Renal cortical epithelial cell (primary cell): Measurements from ENCODE around the gene IER5. TPM values are rescaled to one million over a fixed set of nuclear protein-coding genes. Genes with fewer than 3 reads are reported as not detected.

Experiments used
- DNase-seq: peaks from one replicate; pipeline ENCODE4 v3.0.0-alpha.2; 2011; ENCODE audit warnings: low read depth
- total RNA-seq: library from RNA; depleted of rRNA; stranded (reverse); fragments of >200 nt; gene quantifications from 2 replicates; pipeline ENCODE4 v1.2.3, GENCODE V29; 2014

Gene IER5
- total RNA-seq, 1 donor from 2014 or later = 16.8 TPM

GRCh38 chr1:181099152-181100014 is 10.9 kb downstream of the IER5 start:
- no peak for DNase-seq

DNA sequence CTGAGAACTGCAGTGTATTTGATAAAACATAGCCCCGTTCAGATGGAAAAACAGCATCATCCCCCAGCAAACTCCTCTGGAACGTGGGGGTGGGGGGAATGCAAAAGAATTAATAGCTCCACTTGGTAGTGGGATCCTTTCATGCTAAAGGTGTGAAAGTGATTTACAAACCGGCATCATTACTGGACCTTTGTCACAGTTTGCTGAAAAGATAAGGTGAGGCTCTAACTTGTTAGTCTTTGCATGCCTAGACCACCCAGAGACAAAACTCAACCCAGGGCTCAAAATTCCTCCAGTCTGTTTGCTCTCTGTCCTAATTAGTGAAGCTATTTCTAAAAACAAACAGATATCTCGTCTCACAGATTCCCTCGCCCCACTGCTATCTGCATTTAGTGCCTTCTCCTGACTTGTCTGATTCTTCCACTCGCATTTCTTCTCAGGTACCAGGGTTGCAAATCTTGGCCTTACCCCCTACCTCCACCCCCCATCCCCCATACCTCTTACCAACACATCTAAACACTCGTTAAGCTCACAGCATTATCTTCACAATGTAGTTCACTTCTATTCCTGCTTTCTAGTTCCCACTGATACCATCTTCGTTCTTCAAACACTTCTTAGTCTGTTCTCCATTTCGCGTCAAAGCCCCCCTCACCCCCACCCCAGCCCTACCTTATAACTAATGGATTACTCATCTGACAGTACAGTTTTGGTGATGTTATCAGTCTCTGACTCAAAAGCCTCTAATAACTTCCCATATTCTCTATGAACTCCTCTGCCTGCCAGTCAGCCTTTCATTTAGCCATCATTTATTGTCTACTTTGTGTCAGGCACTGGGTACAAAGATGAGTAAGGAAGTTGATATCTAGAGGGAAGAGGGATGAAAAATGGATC is 11.8 kb downstream of the IER5 start:
- DNase-seq = no peak

DNA sequence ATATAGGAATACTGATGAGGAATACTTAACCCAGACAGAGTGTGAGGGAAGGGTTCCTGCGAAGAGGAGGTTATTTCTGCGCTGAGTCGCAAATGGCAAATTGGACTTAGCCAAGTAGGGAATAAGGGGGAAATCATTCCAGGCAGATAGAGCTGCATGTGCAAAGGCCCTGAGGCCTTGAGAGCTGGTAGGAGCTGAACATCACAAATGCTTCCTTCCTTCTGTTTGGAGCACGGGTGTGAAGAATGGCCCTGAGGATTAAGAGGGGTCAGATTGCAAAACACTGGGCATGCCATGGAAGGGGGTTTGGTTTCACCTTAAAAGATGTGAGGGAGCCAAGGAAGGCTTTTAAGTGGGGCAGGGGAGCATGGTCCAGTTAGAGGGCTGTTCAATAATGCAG is 12.4 kb downstream of the IER5 start:
- no peak for DNase-seq

DNA sequence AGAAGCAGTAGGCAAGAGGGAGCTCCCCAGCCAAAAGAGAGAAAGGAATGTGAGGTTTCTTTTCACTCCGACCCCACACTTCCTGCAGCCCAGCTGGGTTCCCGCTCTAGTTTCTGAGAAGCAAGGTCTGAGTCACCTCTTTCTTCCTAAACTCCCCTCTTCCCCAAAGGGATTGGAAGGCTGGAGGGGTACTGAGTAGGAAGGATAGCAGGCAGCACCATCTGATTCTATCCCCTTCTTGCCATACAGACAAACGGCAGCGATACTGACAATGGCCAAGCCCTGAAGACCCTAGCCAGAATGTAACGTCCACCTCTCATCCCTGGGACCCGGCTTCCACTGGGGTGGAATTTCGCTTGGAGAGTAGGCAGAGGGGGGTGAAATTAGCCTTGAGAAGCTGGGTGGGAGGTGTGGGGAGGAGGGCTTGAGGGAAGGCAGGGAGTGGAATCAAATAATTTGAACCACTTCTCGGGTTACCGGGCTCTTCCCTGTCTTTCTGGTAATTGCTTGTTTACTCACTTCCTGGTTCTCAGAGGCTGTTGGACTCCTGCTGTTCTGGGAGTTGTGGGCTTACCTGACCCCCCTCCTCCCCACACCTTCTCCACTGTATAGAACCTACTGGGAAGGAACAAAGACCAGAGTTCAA is 13.2 kb downstream of the IER5 start:
- no peak for DNase-seq

GRCh38 chr1:181102841-181103240 is 14.3 kb downstream of the IER5 start:
- no peak for DNase-seq

GRCh38 chr1:181103399-181103798 is 14.9 kb downstream of the IER5 start:
- no peak for DNase-seq

DNA sequence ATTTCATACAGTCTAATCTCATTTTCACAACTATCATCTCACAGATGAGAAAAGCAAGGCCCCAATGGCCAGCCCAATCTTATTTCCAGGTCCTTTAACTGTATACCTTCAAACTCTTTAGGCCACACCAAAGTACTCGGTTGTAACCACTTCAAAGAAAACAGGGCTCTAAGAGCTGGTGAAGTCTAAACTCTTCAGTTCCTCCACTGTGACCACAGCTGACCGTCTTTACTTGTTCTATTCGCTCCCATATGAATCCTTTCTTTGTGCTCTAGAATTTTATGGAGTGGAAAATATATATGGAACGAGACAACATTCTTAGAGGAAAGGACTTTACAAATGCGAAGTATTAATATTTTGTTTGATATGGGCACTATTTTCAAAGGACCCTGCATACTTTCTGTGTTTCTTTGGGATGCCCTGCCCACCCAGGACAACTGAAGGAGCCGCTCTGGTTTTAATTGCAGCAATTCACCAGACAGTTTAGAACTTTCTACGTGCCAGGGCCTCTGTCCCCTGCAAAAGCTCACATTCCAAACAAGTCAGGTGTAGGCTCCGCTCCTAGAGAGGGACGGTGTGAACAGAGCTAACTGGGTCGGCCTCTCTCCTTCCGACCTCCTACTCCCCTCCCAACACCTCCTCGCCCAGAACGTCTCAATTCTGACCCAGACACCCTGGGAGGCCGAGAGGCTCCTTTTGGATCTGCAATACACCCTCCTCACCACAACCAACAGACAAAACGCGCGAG is 15.7 kb downstream of the IER5 start:
- DNase-seq = no peak

DNA sequence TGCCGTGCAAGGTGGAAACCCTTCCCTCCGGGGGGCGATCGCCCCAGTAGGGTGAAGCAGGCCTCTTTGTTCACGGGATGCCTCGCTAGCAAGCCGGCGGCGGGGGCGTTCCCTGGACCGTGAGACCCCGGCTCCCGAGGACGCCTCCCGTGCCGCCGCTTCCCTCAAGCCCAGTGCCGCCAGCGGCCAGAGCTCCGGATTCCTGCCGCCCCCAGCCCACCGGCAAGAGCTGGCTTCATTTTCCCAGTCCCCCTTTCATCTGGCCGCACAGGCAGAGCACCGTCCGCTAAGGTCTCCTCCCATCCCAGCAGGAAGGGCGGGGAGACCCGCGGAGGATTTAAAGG is 16.3 kb downstream of the IER5 start:
- DNase-seq = no peak

DNA sequence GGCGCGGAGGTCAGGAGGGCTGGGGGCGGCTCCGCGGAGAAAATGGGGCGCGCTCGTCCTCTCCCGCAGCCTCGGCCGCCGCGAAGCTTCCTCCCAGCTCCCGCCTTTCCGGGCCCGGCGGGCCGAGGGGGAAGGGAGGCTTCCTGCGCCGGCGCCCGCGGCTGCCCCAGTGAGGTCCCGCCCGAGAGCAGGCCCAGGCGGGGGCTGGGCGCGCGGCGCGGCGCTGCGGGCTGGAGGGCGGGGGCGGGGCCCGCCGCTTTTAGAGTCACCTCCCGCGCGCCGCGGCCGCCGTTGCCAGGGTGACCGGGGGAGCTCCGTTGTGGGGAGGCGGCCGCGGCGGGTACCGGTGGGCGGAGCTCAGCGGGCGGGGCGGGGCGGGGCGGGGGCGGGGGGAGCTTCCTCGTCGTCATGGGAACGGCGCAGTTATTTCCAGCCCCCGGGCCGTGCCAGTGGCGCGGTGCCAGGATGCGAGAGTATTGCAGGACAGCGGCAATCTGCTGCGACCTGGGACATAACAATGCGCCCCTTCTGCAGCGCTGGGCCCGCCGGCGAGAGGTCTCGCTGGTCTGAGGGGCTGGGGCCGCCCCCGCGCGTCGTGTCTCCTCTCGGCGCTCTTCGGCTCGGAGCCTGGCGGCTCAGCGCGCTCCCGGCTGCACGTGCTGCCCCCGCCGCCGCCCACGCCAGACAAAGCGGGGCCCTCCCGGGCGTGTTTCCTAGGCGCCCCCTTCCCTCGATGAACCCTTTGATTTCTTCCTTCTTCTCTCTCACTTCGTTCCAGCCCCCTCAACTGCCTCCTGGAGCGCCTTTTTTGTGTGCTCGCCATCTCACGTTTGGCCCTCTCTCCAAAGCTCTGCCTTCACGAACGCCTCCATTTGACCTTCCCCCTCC is 16.9 kb downstream of the IER5 start:
- peak; percentile 53 for DNase-seq

- DNase-seq = no peak
Measured at GRCh38 chr1:181106022-181106312, 17.5 kb downstream of the IER5 start.

DNA sequence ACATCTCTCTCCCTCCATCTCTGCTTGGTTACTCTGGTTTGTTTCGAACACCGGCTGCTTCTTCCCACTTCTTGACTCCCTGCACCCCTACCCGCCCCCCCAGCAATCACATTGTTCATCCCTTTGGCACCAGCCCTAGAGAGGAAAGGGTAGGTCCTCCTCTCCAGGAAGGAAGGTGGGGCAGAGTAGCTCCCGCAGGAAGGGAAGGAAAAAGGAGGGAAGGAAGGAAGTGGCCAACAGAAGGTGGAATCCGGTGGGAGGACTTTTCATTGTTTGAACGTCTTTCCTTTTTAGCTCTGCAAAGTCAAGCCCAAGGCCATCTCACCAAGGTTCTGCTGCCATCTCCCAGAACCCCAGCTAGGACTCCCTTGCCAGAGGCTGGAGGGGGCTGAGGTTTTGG is 18.0 kb downstream of the IER5 start:
- DNase-seq = no peak

- no peak for DNase-seq
Measured at GRCh38 chr1:181107711-181108110, 19.2 kb downstream of the IER5 start.

- no peak for DNase-seq
Measured at GRCh38 chr1:181108304-181108867, 19.9 kb downstream of the IER5 start.

GRCh38 chr1:181110013-181110412 is 21.5 kb downstream of the IER5 start:
- DNase-seq = no peak

DNA sequence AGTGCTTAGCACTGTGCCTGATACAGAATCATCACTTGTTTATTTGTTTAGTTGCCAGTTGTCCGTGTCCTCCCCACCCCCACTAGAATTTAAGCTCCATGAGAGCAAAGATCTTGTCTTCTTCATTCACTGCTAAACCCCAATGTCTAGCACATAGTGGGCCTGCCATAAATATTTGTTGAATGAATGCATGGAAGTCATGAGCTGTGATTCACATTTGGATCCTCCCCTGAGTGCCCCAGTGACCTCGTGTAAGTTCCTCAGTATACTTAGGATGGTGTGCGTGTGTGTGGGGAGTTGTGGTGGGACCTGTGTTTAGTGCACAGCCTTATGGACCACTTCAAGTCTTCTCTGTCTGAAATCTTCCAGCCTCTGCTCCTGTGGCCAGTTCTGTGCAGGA is 23.1 kb downstream of the IER5 start:
- peak; percentile 53 for DNase-seq

DNA sequence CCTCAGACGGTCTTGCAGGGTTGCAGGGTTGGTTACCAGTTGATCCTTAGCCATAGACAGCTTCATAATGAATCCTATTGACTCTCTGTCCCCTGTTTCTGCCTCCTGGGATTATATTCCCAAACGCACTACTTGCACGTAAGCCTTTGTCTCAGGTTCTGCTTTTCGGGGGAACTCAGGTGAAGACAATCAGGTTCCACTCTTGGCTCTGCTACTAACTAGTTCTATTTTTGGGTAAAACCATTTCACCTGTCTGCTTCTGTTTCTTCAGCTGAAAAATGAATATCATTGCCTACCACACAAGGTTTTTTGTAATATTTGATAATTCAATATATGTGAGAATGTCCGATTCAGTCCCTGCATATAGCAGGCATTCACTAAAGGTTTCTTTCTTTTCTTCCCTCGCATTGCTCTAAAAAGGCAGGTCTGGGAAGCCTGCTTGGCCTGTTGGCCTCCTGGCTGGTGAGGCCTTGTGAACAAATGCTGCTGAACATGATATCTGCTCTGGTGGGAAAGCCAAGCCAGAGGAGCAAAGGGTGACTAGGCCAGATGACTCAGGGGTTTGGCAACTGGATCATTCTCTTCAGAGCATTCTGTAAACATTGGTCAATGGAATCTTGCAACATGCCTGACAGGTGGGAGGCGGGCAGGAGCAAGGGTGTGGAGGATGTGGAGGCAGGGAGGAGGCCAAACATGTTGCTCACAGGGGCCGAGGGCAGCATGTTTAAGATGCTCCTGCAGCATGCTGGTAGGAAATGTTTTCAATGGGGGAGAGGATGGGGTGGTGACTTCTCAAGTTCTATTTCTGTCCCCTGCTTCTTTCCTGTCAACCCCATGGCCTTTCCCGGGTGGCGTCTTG is 23.8 kb downstream of the IER5 start:
- DNase-seq = peak; percentile 100

DNA sequence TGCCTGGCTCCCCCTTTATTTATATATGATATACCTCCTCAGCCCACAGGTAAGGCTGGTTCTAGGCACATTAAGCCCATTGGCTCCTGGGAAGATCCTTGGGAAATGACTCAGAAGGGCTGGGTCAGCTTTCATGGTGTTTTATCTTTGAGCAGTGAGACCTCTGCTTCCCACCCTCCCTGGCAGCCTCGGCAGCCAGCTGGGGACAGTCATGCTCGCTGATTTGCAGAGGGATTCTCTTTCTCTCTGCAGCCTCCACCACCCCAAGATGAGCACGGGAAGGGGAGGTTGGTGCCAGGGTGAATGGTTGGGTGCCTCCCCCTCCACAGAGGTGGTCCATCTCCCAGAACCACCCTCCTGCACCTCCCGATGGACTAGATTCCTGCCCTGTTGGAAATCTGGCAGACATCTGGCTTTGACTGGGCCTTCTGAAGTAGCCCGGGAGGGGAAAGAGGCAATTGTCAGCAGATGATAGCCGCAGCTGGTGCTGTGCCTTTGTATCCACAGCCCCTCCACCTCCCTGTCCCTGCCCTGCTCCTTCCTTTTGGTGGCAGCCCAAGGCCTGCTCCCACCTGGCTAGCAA is 24.6 kb downstream of the IER5 start:
- peak; percentile 50 for DNase-seq

DNA sequence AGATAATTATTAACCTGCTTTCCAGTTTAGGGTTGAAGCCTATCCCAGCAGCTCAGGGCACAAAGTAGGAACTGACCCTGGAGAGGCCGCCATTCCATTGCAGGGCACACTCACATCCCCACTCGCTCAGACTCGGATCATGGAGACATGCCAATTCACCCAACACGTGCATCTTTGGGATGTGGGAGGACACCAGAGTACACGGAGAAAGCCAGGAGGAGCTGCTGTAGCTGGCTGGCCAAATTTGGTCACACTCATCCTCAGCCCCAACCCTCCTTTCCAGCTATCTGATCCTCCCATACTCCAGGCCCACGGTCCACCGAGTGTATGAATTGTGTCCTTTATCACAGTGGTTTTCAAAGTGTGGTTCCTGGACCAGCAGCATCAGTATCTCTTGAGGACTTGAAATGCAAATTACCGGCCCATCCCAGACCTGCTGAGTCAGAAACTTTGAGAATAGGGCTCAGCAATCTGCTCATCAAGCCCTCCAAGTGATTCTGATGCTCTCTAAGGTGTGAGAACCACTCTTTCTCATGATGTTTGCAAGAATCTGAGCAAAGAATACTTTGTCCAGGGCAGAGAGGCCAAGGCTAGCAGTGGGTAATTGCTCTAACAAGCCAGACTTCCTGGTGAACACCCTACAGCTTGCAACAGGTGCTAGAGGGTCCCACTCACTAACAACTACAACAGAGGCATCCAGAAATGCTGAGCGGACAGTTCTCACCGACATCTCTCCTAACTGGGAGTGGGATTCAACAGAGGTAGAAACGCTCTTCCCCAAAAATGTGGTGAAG is 26.3 kb downstream of the IER5 start:
- no peak for DNase-seq

DNA sequence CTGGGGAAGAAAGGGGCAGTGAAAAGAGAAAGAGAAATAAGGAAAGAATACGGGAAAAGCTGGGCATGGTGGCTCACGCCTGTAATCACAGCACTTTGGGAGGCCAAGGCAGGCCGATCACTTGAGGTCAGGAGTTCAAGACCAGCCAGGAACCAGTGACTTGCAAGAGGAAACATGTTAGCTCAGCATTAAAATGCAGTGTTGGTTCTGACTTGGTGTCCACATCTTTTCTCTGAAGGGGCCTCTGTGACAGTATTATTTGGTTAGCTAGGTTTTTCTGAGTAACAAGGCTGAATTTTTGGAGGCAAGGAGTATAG is 26.8 kb downstream of the IER5 start:
- no peak for DNase-seq
